Activated CD8-positive, alpha-beta memory T cell treated with anti-CD3 and anti-CD28 coated beads, Interleukin-2, amount 50 U/mL, for 1 hour (primary cell): Measurements from ENCODE around the gene WAPL.

Source experiments
- DNase-seq: peaks from one replicate; pipeline ENCODE4 v3.0.0-alpha.2; 2020; ENCODE audit errors: extremely low read depth

Gene WAPL

DNA sequence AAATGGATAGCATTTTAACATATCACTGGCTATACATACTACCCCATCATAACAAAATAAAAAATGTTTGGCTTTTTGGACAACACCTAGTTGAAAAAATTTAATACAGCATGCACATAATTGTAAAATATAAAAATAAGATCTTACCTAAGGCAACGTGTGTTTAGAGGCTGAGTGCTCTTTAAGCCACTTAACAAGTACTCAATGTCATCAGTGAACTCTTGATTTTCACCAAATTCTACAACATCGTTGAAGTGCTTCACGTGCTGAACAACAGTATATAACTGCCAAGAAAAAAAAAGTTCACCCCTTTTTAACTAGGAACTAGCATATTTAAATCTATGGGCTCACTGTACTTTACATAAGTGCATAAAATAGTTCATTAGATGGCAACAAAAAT is 49.5 kb downstream of the WAPL start:
- DNase-seq, result no peak

DNA sequence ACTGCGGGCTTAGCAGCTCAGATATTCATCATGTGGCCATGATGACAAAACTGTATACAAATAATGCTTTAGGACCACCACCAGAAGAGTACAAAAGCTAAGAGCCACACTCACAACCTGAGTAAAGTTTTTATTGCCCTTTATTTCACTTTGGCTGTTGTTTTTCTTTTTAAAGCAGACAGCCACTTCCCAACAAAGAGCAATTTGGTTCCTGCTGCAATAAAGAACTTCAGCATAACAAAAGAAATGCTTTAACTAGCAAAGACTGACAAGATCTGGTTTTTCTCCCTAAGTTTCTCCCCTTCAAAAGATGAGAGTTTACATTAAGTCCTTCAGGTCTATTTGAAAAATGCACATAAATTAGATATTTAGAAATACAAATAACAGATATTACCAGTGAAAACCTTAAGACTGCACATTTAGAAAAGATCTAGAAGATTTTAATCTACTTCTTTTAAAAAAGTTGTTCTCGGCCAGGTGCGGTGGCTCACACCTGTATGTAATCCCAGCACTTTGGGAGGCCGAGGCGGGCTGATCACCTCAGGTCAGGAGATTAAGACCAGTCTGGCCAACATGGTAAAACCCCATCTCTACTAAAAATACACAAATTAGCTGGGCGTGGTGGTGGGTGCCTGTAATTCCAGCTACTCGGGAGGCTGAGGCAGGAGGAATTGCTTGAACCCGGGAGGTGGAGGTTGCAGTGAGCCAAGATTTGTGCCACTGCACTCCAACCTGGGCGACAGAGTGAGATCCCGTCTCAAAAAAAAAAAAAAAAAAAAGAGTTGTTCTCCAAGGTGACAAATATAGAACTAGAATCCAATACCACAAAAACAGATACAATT is 59.4 kb downstream of the WAPL start:
- no peak for DNase-seq

DNA sequence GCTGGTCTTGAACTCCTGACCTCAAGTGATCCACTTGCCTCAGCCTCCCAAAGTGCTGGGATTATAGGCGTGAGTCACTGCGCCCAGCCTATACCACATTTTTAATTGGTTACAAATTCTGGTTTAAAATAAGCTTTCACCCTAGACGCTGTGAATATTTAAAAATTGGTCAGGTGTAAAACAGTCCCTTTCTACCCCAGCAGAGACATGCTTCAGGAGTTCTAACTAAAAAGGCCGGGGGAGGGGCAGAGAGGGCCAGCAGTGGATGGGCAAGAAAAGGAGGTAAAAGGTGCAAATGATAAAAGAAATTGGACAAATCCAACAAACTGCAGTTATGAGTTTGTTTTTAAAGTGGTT is 70.0 kb downstream of the WAPL start:
- DNase-seq, result no peak

DNA sequence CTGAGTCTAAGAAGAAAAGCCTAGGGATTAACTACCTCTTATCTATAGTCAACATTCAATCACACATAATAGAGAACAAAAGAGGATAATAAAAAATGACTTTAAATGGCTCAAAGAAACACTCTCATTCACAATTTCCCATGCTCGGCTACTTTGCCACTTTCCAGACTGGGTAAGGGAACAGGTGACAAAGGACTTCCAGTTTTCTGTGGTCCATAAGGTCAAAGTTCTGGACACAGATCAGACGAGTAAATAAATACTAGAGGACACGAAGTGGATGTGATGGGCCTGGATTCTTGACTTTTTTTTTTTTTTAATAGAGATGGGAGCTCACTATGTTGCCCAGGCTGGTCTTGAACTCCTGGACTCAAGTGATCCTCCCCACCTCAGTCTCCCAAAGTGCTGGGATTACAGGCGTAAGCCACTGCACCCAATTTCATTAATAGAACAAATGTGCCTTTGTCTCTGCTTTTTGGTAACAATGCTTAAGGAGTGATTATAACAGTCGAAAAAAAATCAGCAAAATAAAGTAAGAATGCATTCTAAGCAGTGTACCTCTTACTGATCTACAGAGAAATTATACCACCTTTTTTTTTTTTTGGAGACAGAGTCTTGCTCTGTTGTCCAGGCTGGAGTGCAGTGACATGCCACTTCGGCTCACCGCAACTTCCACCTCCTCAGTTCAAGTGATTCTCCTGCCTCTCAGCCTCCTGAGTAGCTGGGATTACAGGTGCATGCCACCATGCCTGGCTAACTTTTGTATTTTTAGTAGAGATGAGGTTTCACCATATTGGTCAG is 70.6 kb downstream of the WAPL start:
- no peak for DNase-seq

DNA sequence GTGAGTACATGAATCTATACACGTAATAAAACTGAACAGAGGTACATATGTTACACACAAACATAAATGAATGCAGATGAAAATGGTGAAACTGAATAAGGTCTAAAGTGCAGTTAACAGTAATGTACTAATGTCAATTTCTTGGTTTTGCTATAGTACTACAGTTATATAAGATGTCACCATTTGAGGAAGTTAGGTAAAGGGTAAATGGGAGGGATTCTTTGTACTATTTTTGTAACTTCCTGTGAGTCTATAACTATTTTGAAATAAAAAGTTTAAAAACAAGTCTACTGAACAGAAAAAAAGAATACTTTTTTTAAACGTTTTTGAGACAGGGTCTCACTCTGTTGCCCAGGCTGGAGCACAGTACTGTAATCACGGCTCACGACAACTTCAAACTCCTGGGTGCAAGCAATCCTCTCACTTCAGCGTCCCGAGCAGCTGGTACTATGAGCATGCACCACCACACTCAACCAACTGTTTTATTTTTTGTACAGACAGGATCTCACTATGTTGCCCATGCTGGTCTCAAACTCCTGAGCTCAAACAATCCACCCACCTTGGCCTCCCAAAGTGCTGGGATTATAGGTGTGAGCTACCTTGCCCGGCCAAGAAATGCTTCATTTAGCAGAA is 71.5 kb downstream of the WAPL start:
- no peak for DNase-seq

DNA sequence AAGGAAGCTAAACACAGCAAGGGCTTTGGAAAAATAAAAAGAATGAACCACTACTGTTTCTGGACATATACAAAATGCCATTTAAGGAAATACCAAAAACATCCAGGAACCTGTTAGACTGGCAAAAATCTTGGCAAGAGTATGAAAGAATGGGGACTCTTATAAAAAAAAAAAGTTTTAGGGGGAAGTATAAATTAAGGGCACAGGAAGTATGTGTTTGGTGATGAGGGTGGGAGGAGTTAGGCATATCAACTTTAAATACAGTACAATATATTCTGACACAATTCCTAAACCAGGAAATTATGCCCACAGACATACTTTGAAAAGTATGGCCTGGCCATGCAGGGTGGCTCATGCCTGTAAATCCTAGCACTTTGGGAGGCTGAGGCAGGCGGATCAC is 74.2 kb downstream of the WAPL start:
- no peak for DNase-seq

DNA sequence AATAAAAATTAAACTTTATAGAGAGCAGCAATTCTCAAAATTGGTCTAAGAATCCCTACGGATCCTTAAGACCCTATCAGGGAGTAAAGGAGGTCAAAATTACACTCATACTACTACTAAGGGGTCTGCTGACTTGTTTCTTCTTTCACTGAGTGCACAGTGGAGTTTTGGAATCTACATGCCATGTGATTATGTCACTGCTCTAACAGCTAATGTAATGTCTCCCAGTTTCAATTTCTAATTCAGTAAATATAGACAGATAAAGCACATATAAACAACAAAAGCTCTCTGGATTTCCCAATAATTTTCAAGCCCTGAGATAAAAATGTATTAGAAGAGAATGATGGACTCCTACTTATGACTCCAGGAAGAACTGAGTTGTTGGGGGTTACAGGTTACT is 74.6 kb downstream of the WAPL start:
- no peak for DNase-seq

DNA sequence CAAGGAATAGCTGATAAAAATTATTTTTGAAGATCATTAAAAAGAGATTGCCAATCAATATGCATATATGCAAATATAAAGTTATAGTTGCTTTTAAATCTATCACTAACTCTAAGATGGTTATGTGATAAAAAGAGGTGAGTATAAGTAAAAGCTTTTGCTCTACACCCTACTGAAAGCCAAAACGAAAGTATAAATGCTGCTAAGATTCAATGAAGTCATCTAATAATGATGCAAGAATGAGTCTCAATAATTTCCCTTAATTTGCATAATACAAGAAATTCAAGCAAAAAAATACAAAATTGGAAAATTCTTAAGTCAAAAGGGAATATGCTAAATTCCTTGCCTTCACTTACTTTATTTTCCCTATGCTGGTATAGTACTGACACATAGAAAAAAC is 75.2 kb downstream of the WAPL start:
- no peak for DNase-seq

DNA sequence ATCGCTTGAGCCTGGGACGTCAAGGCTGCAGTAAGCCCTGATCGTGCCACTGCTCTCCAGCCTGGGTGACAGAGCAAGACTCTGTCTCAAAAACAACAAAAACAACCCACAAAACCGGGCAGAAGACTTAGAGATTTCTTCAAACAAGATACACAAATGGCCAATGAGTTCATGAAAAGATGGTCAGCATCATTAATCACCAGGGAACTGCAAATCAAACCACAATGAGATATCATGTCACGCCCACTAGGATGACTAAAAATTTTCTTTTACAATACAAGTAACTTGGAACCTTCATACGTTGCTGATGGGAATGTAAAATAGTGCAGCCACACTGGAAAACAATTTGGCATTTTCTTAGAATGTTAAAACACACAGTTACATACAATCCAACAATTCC is 77.7 kb downstream of the WAPL start:
- no peak for DNase-seq

DNA sequence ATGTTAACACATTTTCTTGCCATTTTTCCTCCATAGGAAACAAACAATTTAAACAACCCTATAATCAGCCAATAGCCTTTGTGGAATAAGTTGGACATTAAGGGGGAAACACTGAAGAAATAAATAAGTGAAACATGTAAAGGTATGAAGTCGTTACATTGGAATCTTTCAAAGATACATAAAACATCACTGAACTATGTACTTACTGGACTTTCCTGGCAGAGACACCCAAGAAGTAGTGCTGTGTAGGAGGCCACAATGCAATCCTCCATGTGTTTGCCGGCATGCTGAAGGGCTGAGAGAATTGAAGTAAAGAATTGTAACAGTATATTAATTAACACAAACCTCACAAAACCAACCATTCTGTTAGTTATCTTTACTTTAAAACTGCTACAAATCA is 78.5 kb downstream of the WAPL start:
- no peak for DNase-seq

DNA sequence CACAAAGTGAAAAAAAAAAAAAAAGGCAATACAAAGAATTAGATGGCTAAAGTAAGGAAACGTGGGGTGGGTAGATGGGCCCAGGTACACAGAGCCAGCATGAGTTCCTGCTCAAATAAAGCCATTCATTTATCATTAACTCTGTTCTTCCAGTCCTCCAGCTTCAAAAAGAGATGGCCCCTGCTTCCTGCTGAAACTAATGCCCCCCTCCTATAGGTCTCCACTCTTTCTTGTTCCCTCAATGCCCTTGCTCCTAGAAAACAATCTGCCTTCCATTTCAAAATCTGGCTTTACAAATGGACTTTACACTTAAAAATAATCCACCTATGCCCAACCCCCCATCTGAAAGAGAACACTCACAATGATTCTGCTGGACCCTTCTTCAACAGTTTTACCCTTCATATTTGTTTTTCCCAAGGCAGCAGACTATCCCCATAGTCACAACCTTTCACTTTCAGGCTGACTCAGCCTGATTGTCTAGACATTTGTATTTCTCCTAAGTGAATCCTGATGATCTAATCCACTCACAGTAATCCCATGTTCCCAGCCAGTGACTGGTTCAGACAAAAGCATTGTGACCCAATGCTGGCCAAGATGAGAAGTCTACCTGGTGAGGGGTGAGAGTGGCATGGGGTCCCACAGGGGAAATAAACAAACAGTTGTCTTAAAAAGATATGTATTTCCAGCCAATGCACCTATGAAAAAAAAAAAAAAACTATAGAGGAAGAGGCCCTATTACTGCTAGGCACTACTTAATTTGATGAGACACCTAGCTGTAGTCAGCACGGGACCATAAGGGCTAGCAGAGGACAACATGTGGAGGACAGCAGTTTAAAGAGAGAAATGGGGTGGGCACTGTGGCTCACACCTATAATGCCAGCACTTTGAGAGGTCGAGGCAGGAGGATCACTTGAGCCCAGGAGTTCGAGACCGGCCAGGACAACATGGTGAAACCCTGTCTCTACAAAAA is 80.4 kb downstream of the WAPL start:
- DNase-seq, result no peak

DNA sequence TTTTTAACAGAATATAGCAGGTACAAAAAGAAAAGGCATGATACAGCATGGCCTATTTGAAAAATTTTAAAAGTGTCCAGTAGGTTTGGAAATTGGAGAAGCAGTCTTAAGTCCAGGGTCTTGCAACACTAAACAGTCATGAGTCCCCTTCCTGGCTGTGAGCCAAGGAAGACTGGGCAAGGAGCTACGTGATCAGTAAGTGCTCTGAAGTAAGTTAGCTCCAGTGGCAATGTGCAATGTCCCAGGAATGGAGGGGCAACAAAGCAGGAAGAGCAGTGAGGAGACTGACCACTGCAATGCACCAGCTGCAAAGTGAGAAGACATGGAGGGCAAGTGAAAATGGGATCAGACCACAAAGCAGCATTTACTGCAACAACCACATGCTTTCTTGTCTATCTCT is 82.0 kb downstream of the WAPL start:
- DNase-seq, result no peak

DNA sequence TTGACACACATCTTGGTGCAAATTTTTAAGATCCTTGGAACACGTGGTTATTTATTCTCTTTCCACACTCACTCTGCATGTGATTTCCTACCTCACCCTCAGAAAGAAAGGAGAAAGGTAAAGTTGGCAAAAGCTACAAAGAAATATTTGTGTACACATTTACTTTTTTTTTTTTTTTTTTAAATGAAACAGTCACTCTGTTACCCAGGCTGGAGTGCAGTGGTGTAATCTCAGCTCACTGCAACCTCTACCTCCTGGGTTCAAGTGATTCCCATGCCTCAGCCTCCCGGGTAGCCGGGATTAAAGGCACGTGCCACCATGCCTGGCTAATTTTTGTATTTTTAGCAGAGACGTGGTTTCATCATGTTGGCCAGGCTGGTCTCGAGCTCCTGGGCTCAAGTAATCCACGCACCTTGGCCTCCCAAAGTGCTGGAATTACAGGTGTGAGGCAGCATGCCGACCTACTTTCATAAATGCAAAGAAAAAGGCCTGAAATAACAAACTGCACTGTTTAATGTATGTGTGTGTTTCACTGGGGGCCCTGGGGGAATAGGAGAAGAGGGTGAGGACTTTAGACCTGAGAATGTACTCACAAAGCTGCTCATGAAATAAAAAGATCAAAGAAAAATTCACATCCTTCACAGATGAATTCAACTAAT is 83.4 kb downstream of the WAPL start:
- no peak for DNase-seq

DNA sequence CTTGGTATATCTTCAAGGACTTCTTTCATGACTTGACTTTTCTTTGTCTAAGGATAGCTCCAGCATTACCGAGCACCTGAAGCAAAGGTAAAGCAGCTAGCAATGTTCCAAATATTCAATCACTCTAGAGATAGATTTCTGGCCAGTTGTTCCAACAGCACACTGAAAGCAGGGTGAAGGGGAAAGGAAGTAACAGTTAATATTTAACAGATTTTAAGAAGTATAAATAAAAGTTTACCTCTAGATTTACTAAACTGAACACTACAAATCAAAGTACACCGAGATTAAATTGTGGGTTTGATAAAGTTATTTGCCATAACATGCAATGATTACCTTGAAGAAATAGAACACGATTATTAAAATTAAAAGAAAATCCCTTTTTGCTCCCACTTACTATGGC is 84.1 kb downstream of the WAPL start:
- DNase-seq, result no peak

DNA sequence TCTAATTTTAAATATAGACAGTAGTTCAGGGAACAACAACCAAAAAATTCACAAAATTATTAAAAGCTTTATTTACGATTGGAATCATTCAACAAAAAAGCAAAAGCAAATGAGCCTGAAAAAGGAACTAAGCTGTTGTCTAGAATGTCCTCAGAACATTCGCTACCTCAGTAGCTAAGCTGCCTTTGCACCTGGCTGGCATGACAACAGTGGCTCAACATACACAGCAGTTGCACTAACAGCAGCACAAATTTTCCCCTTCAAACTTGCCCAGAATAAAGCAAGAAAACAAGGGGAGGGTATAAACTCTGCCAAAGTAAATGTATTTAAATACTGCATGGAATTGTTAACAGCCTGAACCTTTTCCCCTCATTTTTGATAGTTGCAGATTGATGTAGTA is 84.6 kb downstream of the WAPL start:
- DNase-seq, result no peak

DNA sequence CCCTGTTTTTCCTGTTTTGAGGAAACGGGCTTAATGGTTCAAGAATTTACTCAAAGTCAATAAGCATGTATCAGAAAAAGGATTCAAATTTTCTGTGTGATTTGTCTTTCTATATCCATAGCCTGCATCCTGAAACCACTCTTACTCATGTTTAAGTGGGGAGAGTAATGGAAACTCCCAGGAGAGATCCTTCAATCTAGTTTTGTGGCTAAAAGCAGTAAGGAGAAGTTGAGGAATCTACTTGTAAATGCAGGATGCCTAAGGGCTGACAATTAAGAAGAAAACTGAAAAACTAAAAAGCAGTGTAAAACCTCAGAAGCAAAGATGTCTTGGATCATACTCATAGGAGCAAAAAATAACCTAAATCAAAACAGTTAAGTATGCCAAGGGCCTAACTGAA is 86.9 kb downstream of the WAPL start:
- no peak for DNase-seq

DNA sequence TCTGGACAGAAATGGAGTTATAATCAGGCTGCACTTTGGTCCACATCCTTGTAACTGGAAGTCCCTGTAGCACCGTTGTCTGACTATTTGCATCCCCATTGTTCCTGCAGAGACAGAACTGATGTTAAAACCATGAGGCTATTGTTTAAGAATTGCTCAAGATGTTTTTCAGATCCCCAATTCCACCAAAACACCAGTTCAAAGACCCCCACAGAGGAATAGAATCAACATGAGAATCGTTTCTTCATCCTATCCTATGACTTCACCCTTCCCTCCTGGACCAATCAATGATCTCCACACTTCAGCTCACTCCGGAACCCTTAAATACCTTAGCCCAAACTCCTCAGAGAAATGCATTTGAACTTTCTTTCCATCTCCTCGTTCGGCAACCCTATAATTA is 97.9 kb downstream of the WAPL start:
- no peak for DNase-seq

DNA sequence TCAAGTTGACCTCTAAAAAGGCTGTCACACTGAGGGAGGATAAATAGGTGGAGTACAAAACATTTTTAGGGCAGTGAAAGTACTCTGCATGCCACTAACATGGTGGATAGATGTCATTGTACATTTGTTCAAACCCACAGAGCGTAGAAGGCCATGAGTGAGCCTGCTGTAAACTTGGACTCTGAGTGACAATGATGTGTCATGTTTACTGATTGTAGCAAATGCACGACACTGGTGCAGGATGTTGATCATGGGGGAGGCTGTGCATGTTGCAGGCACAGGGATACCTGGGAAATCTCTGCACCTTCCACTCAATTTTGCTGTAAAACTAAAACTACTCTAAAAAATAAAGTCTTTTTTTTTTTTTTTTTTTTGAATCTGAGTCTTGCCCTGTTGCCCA is 102.5 kb downstream of the WAPL start:
- DNase-seq, result no peak

DNA sequence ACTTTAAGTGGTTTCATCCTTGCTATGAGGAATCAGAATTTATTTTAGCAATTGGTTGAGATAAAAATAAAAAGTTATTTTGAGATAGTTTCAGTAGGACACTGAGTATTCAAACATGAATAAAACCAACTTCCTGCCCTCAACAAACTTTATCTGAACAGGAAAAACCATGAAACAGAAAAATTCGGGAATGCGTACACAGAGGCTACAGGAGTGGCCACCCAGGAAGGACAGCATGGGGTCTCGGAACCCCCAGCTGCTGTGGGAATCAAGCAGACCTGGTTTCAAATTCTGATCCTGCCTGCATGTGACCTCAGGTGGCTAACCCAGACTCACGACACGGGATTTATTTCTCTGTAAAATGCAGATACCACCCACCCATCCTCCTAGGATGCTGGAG is 106.0 kb downstream of the WAPL start:
- DNase-seq, result no peak

DNA sequence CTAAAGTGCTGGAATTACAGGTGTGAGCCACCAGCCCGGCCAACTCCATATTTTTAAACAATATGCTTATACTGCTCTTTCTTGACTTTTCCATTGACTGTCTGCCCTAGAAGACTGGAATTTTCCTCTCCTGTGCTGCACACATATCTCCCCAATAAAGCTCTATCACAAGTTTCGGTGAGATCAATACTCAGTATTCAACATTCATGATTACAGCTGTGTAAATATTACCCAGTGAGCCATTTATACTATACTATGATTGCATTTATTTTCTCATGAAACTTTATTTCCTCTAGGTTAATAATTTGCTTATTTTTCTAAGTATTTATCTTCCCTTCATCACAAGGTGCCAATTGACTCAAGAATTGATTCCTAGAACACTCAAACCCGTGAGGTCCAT is 106.5 kb downstream of the WAPL start:
- no peak for DNase-seq

DNA sequence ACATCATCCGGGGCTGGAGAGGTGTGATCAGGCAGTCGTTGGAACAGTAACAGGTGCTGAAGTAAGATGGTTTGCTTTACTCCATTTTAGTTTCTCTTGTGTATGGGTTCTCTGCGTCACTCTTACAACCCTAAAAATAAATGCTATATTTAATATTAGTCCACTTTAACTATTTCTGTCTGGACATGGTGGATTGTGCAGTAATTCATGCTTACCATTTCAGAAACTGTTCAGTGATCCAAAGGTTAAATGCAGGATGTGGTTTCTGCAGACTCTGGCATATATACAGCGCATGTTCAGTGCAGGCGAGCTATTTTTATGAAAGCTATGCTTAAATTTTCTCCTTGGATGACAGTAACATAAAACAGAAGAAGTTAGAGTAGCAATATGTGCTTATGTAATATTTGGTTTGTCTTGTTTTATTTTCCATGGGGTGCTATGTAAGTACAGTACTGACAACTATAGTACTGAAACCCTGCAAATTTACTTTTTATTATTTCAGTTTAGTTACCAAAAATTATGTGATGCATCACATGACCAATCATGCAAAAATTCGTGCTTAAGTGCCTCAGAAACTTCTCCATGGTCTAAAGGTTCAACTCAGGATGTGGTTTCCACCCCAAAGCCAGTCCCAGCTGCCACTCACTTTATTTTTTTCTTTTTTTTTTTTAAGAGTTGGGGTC is 108.4 kb downstream of the WAPL start:
- no peak for DNase-seq
